Suprapubic skin (tissue), 3 donors: ENCODE results near the gene DNAJC8.

Experiments
- POLR2AphosphoS5 ChIP-seq, 3 donors: sonication (generic); formaldehyde crosslinking; IDR thresholded peaks; one replicate each; pipeline ENCODE4 v1.6.1; 2017; ENCODE audit warnings: antibody characterized with exemption in 3 of 3
- TF ChIP-seq, protein P1 (sequence below), 2 donors: fragments of 200-600 bp in 1 of 2; fragments of 450-650 bp in 1 of 2; sonication (generic) in 1 of 2; IDR thresholded peaks; one replicate each; pipeline ENCODE4 v1.5.1; 2016 to 2019; ENCODE audit warnings: antibody characterized with exemption in 2 of 2, mild to moderate bottlenecking in 1 of 2, moderate library complexity in 1 of 2

DNA sequence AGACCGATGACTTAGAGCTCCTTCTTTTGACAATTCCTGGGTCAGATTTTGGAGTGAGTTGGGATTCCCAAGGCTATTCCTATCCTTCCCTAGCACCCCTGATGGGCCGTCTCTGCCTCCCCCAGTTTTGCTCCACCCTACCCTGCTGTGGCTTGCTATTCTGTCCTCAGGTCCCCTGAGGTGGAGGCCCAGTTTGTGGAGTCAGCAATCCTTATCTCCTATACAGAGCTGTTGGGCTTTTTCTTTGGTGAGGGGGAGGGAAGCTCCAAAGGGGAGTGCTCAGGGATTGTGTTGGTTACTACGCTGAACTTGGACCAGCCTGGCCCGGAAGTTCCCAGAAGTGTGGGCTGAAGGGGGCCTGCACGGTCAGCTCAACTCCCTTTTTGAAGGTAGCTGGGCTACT, 34.1 kb upstream of the DNAJC8 start:
- no peak for TF ChIP-seq POLR2AphosphoS5 (IDR thresholded peaks at IDR 0.05)
- TF ChIP-seq, protein P1, sequence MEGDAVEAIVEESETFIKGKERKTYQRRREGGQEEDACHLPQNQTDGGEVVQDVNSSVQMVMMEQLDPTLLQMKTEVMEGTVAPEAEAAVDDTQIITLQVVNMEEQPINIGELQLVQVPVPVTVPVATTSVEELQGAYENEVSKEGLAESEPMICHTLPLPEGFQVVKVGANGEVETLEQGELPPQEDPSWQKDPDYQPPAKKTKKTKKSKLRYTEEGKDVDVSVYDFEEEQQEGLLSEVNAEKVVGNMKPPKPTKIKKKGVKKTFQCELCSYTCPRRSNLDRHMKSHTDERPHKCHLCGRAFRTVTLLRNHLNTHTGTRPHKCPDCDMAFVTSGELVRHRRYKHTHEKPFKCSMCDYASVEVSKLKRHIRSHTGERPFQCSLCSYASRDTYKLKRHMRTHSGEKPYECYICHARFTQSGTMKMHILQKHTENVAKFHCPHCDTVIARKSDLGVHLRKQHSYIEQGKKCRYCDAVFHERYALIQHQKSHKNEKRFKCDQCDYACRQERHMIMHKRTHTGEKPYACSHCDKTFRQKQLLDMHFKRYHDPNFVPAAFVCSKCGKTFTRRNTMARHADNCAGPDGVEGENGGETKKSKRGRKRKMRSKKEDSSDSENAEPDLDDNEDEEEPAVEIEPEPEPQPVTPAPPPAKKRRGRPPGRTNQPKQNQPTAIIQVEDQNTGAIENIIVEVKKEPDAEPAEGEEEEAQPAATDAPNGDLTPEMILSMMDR (IDR thresholded peaks at IDR 0.05): no peak
